SK-N-SH treated with all-trans-retinoic acid at 6 μM for 48 hours (cell line): Measurements from ENCODE around the gene ZNF536.

Source experiments
- ATAC-seq: fragments of 200-7000 bp; cut with Tn5 transposase; 3 replicates; pipeline ENCODE4 v1.9.1; 2020; ENCODE audit warnings: mild to moderate bottlenecking, moderate library complexity
- ARNTL ChIP-seq: fragments of 450-650 bp; formaldehyde crosslinking; IDR thresholded peaks from 2 replicates; pipeline ENCODE4 v1.5.0; 2020; ENCODE audit warnings: low read depth, mild to moderate bottlenecking, moderate library complexity, borderline replicate concordance
- BACH2 ChIP-seq: fragments of 250-450 bp; sonication (Bioruptor Pico); IDR thresholded peaks from 2 replicates; pipeline ENCODE4 v1.9.0; 2021; ENCODE audit warnings: mild to moderate bottlenecking, borderline replicate concordance
- CREB5 ChIP-seq: fragments of 250-450 bp; sonication (Bioruptor Pico); IDR thresholded peaks from 2 replicates; pipeline ENCODE4 v1.5.1; 2020; ENCODE audit warnings: low read depth, mild to moderate bottlenecking, moderate library complexity
- CSDC2 ChIP-seq: fragments of 250-450 bp; sonication (Bioruptor Pico); IDR thresholded peaks from 2 replicates; pipeline ENCODE4 v1.5.0; 2020; ENCODE audit warnings: mild to moderate bottlenecking, moderate library complexity
- CSRNP3 ChIP-seq: fragments of 250-450 bp; sonication (Bioruptor Pico); IDR thresholded peaks from 2 replicates; pipeline ENCODE4 v1.5.1; 2021; ENCODE audit warnings: mild to moderate bottlenecking, moderate library complexity
- ESRRG ChIP-seq: fragments of 250-450 bp; sonication (Bioruptor Pico); IDR thresholded peaks from 2 replicates; pipeline ENCODE4 v1.6.1; 2021; ENCODE audit warnings: mild to moderate bottlenecking
- ISL1 ChIP-seq: fragments of 250-450 bp; sonication (Bioruptor Pico); IDR thresholded peaks from 2 replicates; pipeline ENCODE4 v2.1.2; 2022; ENCODE audit warnings: mild to moderate bottlenecking, moderate library complexity
- PATZ1 ChIP-seq: fragments of 250-450 bp; sonication (Bioruptor Pico); IDR thresholded peaks from 2 replicates; pipeline ENCODE4 v1.8.0; 2020; ENCODE audit warnings: mild to moderate bottlenecking, moderate library complexity, borderline replicate concordance
- POU6F1 ChIP-seq: fragments of 250-450 bp; sonication (Bioruptor Pico); IDR thresholded peaks from 2 replicates; pipeline ENCODE4 v1.8.0; 2021; ENCODE audit warnings: low read depth, mild to moderate bottlenecking, moderate library complexity, borderline replicate concordance
- PPARA ChIP-seq: fragments of 250-450 bp; sonication (Bioruptor Pico); IDR thresholded peaks from 2 replicates; pipeline ENCODE4 v1.5.0; 2020; ENCODE audit warnings: mild to moderate bottlenecking, borderline replicate concordance
- RARB ChIP-seq: fragments of 250-450 bp; sonication (Bioruptor Pico); IDR thresholded peaks from 2 replicates; pipeline ENCODE4 v1.8.0; 2021; ENCODE audit warnings: mild to moderate bottlenecking, moderate library complexity
- SNAI2 ChIP-seq: fragments of 250-450 bp; sonication (Bioruptor Pico); IDR thresholded peaks from 2 replicates; pipeline ENCODE4 v1.5.0; 2020; ENCODE audit warnings: mild to moderate bottlenecking, moderate library complexity
- TCF4 ChIP-seq: fragments of 250-450 bp; sonication (Bioruptor Pico); IDR thresholded peaks from 2 replicates; pipeline ENCODE4 v1.8.0; 2021; ENCODE audit warnings: mild to moderate bottlenecking, moderate library complexity, borderline replicate concordance
- TOX ChIP-seq: fragments of 250-450 bp; sonication (Bioruptor Pico); IDR thresholded peaks from 2 replicates; pipeline ENCODE4 v1.8.0; 2021; ENCODE audit warnings: mild to moderate bottlenecking, moderate library complexity, borderline replicate concordance
- ZC3H10 ChIP-seq: fragments of 250-450 bp; sonication (Bioruptor Pico); IDR thresholded peaks from 2 replicates; pipeline ENCODE4 v1.5.1; 2021; ENCODE audit warnings: mild to moderate bottlenecking, moderate library complexity
- ZFP3 ChIP-seq: fragments of 250-450 bp; sonication (Bioruptor Pico); IDR thresholded peaks from 2 replicates; pipeline ENCODE4 v1.5.0; 2020; ENCODE audit warnings: mild to moderate bottlenecking, moderate library complexity
- ZFP30 ChIP-seq: fragments of 450-650 bp; formaldehyde crosslinking; IDR thresholded peaks from 2 replicates; pipeline ENCODE4 v1.5.0; 2022; ENCODE audit warnings: mild to moderate bottlenecking, moderate library complexity
- ZNF565 ChIP-seq: fragments of 450-650 bp; formaldehyde crosslinking; conservative IDR thresholded peaks from 2 replicates; pipeline ENCODE4 v1.5.0; 2020; ENCODE audit warnings: low read depth, mild to moderate bottlenecking, moderate library complexity
- ZNF70 ChIP-seq: fragments of 450-650 bp; formaldehyde crosslinking; IDR thresholded peaks from 2 replicates; pipeline ENCODE4 v1.5.0; 2020; ENCODE audit warnings: mild to moderate bottlenecking, moderate library complexity
- ZNF8 ChIP-seq: fragments of 450-650 bp; formaldehyde crosslinking; IDR thresholded peaks from 2 replicates; pipeline ENCODE4 v1.5.0; 2020; ENCODE audit warnings: mild to moderate bottlenecking, moderate library complexity

ZNF536 gene

GRCh38 chr19:30504272-30504671, 132.1 kb downstream of the ZNF536 start:
- no peak for TF ChIP-seq PATZ1 (CRISPR knock-in tag)
- ATAC-seq = no peak

GRCh38 chr19:30512176-30513081, 140.2 kb downstream of the ZNF536 start:
- TF ChIP-seq ISL1 (peak; percentile 51; the same call in 1 of the 2 replicates), PPARA (CRISPR knock-in tag) (no peak), CREB5 (0 out of 2 replicates have a peak, but pooled peaks have one; percentile 38)
- TF ChIP-seq, all 23 proteins: peak for 2
- no peak for ATAC-seq

GRCh38 chr19:30513082-30513411, 140.9 kb downstream of the ZNF536 start:
- ATAC-seq = no peak

GRCh38 chr19:30516111-30516510, 143.9 kb downstream of the ZNF536 start:
- no peak for ATAC-seq
- TF ChIP-seq ZNF8 (CRISPR knock-in tag) = no peak
- TF ChIP-seq PPARA (CRISPR knock-in tag) = no peak
- TF ChIP-seq BACH2 = no peak
- TF ChIP-seq ARNTL (CRISPR knock-in tag) = no peak
- TF ChIP-seq SNAI2 (CRISPR knock-in tag) = no peak
- TF ChIP-seq CREB5 = no peak
- no peak for TF ChIP-seq TCF4 (CRISPR knock-in tag)
- TF ChIP-seq ZNF70 (CRISPR knock-in tag) = no peak
- TF ChIP-seq CSDC2 (CRISPR knock-in tag) = no peak
- TF ChIP-seq ZC3H10 (CRISPR knock-in tag) = no peak
- no peak for TF ChIP-seq TOX (CRISPR knock-in tag)
- no peak for TF ChIP-seq ZFP3 (CRISPR knock-in tag)
- no peak for TF ChIP-seq ZFP30

More at GRCh38 chr19:30513082-30513411, 140.9 kb downstream of the ZNF536 start:
- TF ChIP-seq RARB (CRISPR knock-in tag) (no peak), SNAI2 (CRISPR knock-in tag) (no peak), TOX (CRISPR knock-in tag) (no peak), CSDC2 (CRISPR knock-in tag) (no peak), ZNF70 (CRISPR knock-in tag) (no peak), POU6F1 (no peak), PATZ1 (CRISPR knock-in tag) (no peak), PPARA (CRISPR knock-in tag) (no peak), ZFP30 (no peak), ESRRG (CRISPR knock-in tag) (no peak), ISL1 (no peak), TCF4 (CRISPR knock-in tag) (no peak), CSRNP3 (no peak), ZNF565 (CRISPR knock-in tag) (no peak)
